Trophoblast cell (in vitro differentiated cells and primary cell): ENCODE results near the gene COL9A1.

ENCODE experiments used
- DNase-seq, 2 donors: peaks; one replicate each; pipeline ENCODE4 v3.0.0-alpha.2; 2016
- H2AFZ ChIP-seq: 2 replicates; pipeline ENCODE4 v1.6.1; 2013; ENCODE audit warnings: low read length, moderate library complexity, mild to moderate bottlenecking; ENCODE audit not compliant: insufficient read depth, poor library complexity
- H2AK5ac ChIP-seq: 2 replicates; pipeline ENCODE4 v1.6.1; 2013; ENCODE audit warnings: mild to moderate bottlenecking, low read length
- H2BK120ac ChIP-seq: 2 replicates; pipeline ENCODE4 v1.6.1; 2013; ENCODE audit warnings: low read length, mild to moderate bottlenecking, moderate library complexity; ENCODE audit not compliant: insufficient read depth, poor library complexity
- H2BK12ac ChIP-seq: 2 replicates; pipeline ENCODE4 v1.6.1; 2013; ENCODE audit warnings: mild to moderate bottlenecking, low read length, moderate library complexity
- H2BK5ac ChIP-seq: 2 replicates; pipeline ENCODE4 v1.6.1; 2013; ENCODE audit warnings: low read length, low read depth, moderate library complexity, mild to moderate bottlenecking; ENCODE audit not compliant: poor library complexity
- H3K14ac ChIP-seq: 2 replicates; pipeline ENCODE4 v1.6.1; 2013; ENCODE audit warnings: mild to moderate bottlenecking, low read length
- H3K18ac ChIP-seq: 2 replicates; pipeline ENCODE4 v1.6.1; 2013; ENCODE audit warnings: mild to moderate bottlenecking, low read length
- H3K23ac ChIP-seq: 2 replicates; pipeline ENCODE4 v1.6.1; 2013; ENCODE audit warnings: low read length
- H3K27ac ChIP-seq: 2 replicates; pipeline ENCODE4 v1.5.1; 2013; ENCODE audit warnings: low read depth, mild to moderate bottlenecking, inconsistent platforms, low read length, moderate library complexity
- H3K27me3 ChIP-seq: 2 replicates; pipeline ENCODE4 v1.6.1; 2013; ENCODE audit warnings: inconsistent platforms, mild to moderate bottlenecking, low read length, moderate library complexity; ENCODE audit not compliant: insufficient read depth
- H3K36me3 ChIP-seq, 2 experiments: 1 replicate in 1 of 2; 2 replicates in 1 of 2; pipeline ENCODE4 v1.6.1; 2013; ENCODE audit warnings: low read length in 2 of 2, mild to moderate bottlenecking in 2 of 2, moderate library complexity in 1 of 2; ENCODE audit not compliant: insufficient read depth in 2 of 2, control insufficient read depth in 1 of 2
- H3K4ac ChIP-seq: 2 replicates; pipeline ENCODE4 v1.6.1; 2013; ENCODE audit warnings: low read depth, mild to moderate bottlenecking, low read length, moderate library complexity
- H3K4me1 ChIP-seq, 2 experiments: 1 replicate in 1 of 2; 2 replicates in 1 of 2; pipeline ENCODE4 v1.6.1; 2013; ENCODE audit warnings: low read length in 2 of 2, mild to moderate bottlenecking in 2 of 2, moderate library complexity in 1 of 2; ENCODE audit not compliant: insufficient read depth in 2 of 2, control insufficient read depth in 1 of 2
- H3K4me2 ChIP-seq: 2 replicates; pipeline ENCODE4 v1.6.1; 2013; ENCODE audit warnings: inconsistent platforms, mild to moderate bottlenecking, low read length, moderate library complexity
- H3K4me3 ChIP-seq: 2 replicates; pipeline ENCODE4 v1.5.1; 2013; ENCODE audit warnings: mild to moderate bottlenecking, low read depth, low read length, inconsistent platforms
- H3K79me1 ChIP-seq: one replicate; pipeline ENCODE4 v1.6.1; 2013; ENCODE audit warnings: low read length
- H3K79me2 ChIP-seq: 2 replicates; pipeline ENCODE4 v1.6.1; 2013; ENCODE audit warnings: low read length, mild to moderate bottlenecking; ENCODE audit not compliant: control insufficient read depth, insufficient read depth, poor library complexity
- H3K9ac ChIP-seq: 2 replicates; pipeline ENCODE4 v1.6.1; 2013; ENCODE audit warnings: mild to moderate bottlenecking, low read length
- H3K9me3 ChIP-seq: 2 replicates; pipeline ENCODE4 v1.6.1; 2013; ENCODE audit warnings: low read depth, mild to moderate bottlenecking, control low read depth, inconsistent platforms, low read length; ENCODE audit not compliant: insufficient read depth
- H4K12ac ChIP-seq: 2 replicates; pipeline ENCODE4 v1.6.1; 2013; ENCODE audit warnings: low read depth, mild to moderate bottlenecking, low read length, moderate library complexity
- H4K8ac ChIP-seq: 2 replicates; pipeline ENCODE4 v1.6.1; 2013; ENCODE audit warnings: low read depth, mild to moderate bottlenecking, low read length, moderate library complexity
- H4K91ac ChIP-seq: one replicate; pipeline ENCODE4 v1.6.1; 2013; ENCODE audit warnings: low read depth, mild to moderate bottlenecking, low read length, moderate library complexity
- WGBS: extraction: QIAGEN DNeasy Blood & Tissue Kit; methylation state at CpG from one replicate; pipeline ENCODE4 v1.1.7; 2013; ENCODE audit warnings: missing lambda C conversion rate; ENCODE audit not compliant: insufficient read length, insufficient coverage; ENCODE audit errors: extremely low coverage; 5-methylcytosine and 5-hydroxymethylcytosine counted together

Gene COL9A1

GRCh38 chr6:70282919-70283461 lies 19.9 kb downstream of the COL9A1 start:
- no peak for DNase-seq
- no peaks in the 10 kb centered on the region for H3K79me1 ChIP-seq
- H3K9me3 ChIP-seq = peaks cover 4% of the 10 kb centered on the region
- H4K91ac ChIP-seq = no peak overlapping the region
- no peak overlapping the region for H3K18ac ChIP-seq
- H3K27me3 ChIP-seq = peaks cover 28% of the 10 kb centered on the region
- H2AFZ ChIP-seq = peak overlapping the region; percentile 71
- H3K23ac ChIP-seq = no peak overlapping the region
- no peak overlapping the region for H3K9ac ChIP-seq
- no peak overlapping the region for H3K27ac ChIP-seq
- no CpG with 5 or more reads among the region's 31 CpGs for WGBS
- peak overlapping the region; percentile 62 for H3K4me2 ChIP-seq
- peaks cover 7 to 9% of the 10 kb centered on the region in 2 experiments for H3K4me1 ChIP-seq
- H3K4ac ChIP-seq = no peak overlapping the region
- no peaks in the 10 kb centered on the region for H3K79me2 ChIP-seq
- H4K12ac ChIP-seq = no peak overlapping the region
- H2BK120ac ChIP-seq = no peak overlapping the region
- no peak overlapping the region for H2AK5ac ChIP-seq
- no peak overlapping the region for H2BK5ac ChIP-seq
- no peaks in the 10 kb centered on the region for H3K36me3 ChIP-seq
- H3K14ac ChIP-seq = no peak overlapping the region
- no peak overlapping the region for H3K4me3 ChIP-seq
- no peak overlapping the region for H2BK12ac ChIP-seq
- no peak overlapping the region for H4K8ac ChIP-seq

- Histone ChIP-seq H3K4me2 (peak overlapping the region; percentile 62), H3K27me3 (peaks cover 28% of the 10 kb centered on the region), H3K14ac (no peak overlapping the region), H4K12ac (no peak overlapping the region), H2AK5ac (no peak overlapping the region), H3K4ac (no peak overlapping the region), H2BK5ac (no peak overlapping the region), H4K8ac (no peak overlapping the region), H3K79me2 (no peaks in the 10 kb centered on the region), H4K91ac (no peak overlapping the region), H2AFZ (peak overlapping the region; percentile 71), H2BK120ac (no peak overlapping the region), H3K23ac (no peak overlapping the region), H3K4me3 (no peak overlapping the region), H3K9me3 (peaks cover 4% of the 10 kb centered on the region), H3K79me1 (no peaks in the 10 kb centered on the region), H3K36me3 (no peaks in the 10 kb centered on the region), H2BK12ac (no peak overlapping the region), H3K4me1 (peaks cover 7 to 9% of the 10 kb centered on the region in 2 experiments), H3K9ac (no peak overlapping the region), H3K18ac (no peak overlapping the region), H3K27ac (no peak overlapping the region)
- no CpG with 5 or more reads among the region's 39 CpGs for WGBS
- DNase-seq = no peak
These were observed 20.5 kb downstream of the COL9A1 start for GRCh38 chr6:70282312-70282918.

- no CpG with 5 or more reads among the region's 8 CpGs for WGBS
- peak overlapping the region; percentile 22 for H3K23ac ChIP-seq
- H3K4me3 ChIP-seq = no peak overlapping the region
- no peak overlapping the region for H3K4ac ChIP-seq
- no peak overlapping the region for H4K8ac ChIP-seq
- H3K27ac ChIP-seq = no peak overlapping the region
- H4K12ac ChIP-seq = no peak overlapping the region
- no peak overlapping the region for H3K14ac ChIP-seq
- H2BK12ac ChIP-seq = no peak overlapping the region
- H3K9ac ChIP-seq = no peak overlapping the region
- no peak overlapping the region for H4K91ac ChIP-seq
- no peak overlapping the region for H2AK5ac ChIP-seq
- no peak overlapping the region for H2AFZ ChIP-seq
- H2BK120ac ChIP-seq = no peak overlapping the region
- no peak overlapping the region for H2BK5ac ChIP-seq
- no peak for DNase-seq
- no peaks in the 10 kb centered on the region for H3K36me3 ChIP-seq
- H3K79me2 ChIP-seq = no peaks in the 10 kb centered on the region
- peak overlapping the region; percentile 62 for H3K4me2 ChIP-seq
- H3K4me1 ChIP-seq = peaks cover 7 to 9% of the 10 kb centered on the region in 2 experiments
- no peaks in the 10 kb centered on the region for H3K79me1 ChIP-seq
- no peak overlapping the region for H3K18ac ChIP-seq
- H3K9me3 ChIP-seq = peaks cover 4% of the 10 kb centered on the region
- H3K27me3 ChIP-seq = peaks cover 28% of the 10 kb centered on the region
These were observed 21.0 kb downstream of the COL9A1 start for GRCh38 chr6:70281923-70282311.

GRCh38 chr6:70280400-70280853 lies 22.5 kb downstream of the COL9A1 start:
- peaks cover 28% of the 10 kb centered on the region for H3K27me3 ChIP-seq
- H3K36me3 ChIP-seq = no peaks in the 10 kb centered on the region
- WGBS = no CpG with 5 or more reads among the region's 15 CpGs
- H2AFZ ChIP-seq = no peak overlapping the region
- H2AK5ac ChIP-seq = no peak overlapping the region
- H4K12ac ChIP-seq = no peak overlapping the region
- no peaks in the 10 kb centered on the region for H3K79me2 ChIP-seq
- H3K4me3 ChIP-seq = no peak overlapping the region
- no peak overlapping the region for H4K8ac ChIP-seq
- peaks cover 4% of the 10 kb centered on the region for H3K9me3 ChIP-seq
- H3K4me1 ChIP-seq = peaks cover 7 to 9% of the 10 kb centered on the region in 2 experiments
- no peak overlapping the region for H4K91ac ChIP-seq
- no peak overlapping the region for H3K4me2 ChIP-seq
- H3K27ac ChIP-seq = no peak overlapping the region
- no peak overlapping the region for H3K18ac ChIP-seq
- H2BK120ac ChIP-seq = no peak overlapping the region
- no peak overlapping the region for H3K14ac ChIP-seq
- DNase-seq = no peak
- H3K4ac ChIP-seq = no peak overlapping the region
- no peak overlapping the region for H2BK5ac ChIP-seq
- no peak overlapping the region for H3K23ac ChIP-seq
- no peak overlapping the region for H2BK12ac ChIP-seq
- H3K79me1 ChIP-seq = no peaks in the 10 kb centered on the region
- no peak overlapping the region for H3K9ac ChIP-seq
